ENCODE data around the gene CDC23.

The CDC23 gene

GRCh38 chr5:138246334-138246733 lies 33.2 kb upstream of the CDC23 start:
- no peak overlapping the region for H3K4me3 ChIP-seq (ENCODE audit: control insufficient read depth in 1 of 7, extremely low read depth in 1 of 7, insufficient read depth in 4 of 7, low read depth in 2 of 7, low read length in 6 of 7)

GRCh38 chr5:138245717-138246116 lies 32.6 kb upstream of the CDC23 start:
- POLR2A ChIA-PET: no interaction called here
- CTCF ChIA-PET: interaction anchor here (0.7 to 9.4 kb wide), 3 partner anchors 19 to 30 kb away, joined by 4 to 135 read pairs (median 22); partner anchors contain the start of gene GFRA3
- Histone ChIP-seq H3K9me3 (ENCODE audit: control extremely low read depth in 1 of 5, control insufficient read depth in 4 of 5, insufficient read depth in 2 of 5, low read depth in 1 of 5, low read length in 4 of 5) (no peaks in the 10 kb centered on the region), H3K27ac (ENCODE audit: insufficient read depth in 1 of 2, low read depth in 1 of 2, low read length in 2 of 2, poor library complexity in 1 of 2, severe bottlenecking in 2 of 2) (no peak overlapping the region), H3K36me3 (ENCODE audit: control insufficient read depth in 4 of 4, insufficient read depth in 4 of 4, low read length in 3 of 4) (no peaks in the 10 kb centered on the region), H3K4me1 (ENCODE audit: control extremely low read depth in 1 of 4, control insufficient read depth in 4 of 4, insufficient read depth in 4 of 4, low read length in 3 of 4) (peaks cover 8 to 30% (median 29%) of the 10 kb centered on the region in 4 experiments), H3K4me3 (ENCODE audit: control insufficient read depth in 1 of 7, extremely low read depth in 1 of 7, insufficient read depth in 4 of 7, low read depth in 2 of 7, low read length in 6 of 7) (no peak overlapping the region), H3K27me3 (replicated peaks in 2 of 5; ENCODE audit: control insufficient read depth in 4 of 5, insufficient read depth in 5 of 5, low read length in 4 of 5) (no peaks in the 10 kb centered on the region)
- DNase-seq: no peak
- no CpG with 5 or more reads among the region's 1 CpG for WGBS (ENCODE audit: insufficient coverage)

More at GRCh38 chr5:138246334-138246733, 33.2 kb upstream of the CDC23 start:
- H3K9me3 ChIP-seq (ENCODE audit: control extremely low read depth in 1 of 5, control insufficient read depth in 4 of 5, insufficient read depth in 2 of 5, low read depth in 1 of 5, low read length in 4 of 5): no peaks in the 10 kb centered on the region
- no peak for DNase-seq
- 100% methylated on average over 4 of the region's 4 CpGs for WGBS (ENCODE audit: insufficient coverage)
- no peaks in the 10 kb centered on the region for H3K36me3 ChIP-seq (ENCODE audit: control insufficient read depth in 4 of 4, insufficient read depth in 4 of 4, low read length in 3 of 4)
- peaks cover 3 to 24% (median 23%) of the 10 kb centered on the region in 4 experiments for H3K4me1 ChIP-seq (ENCODE audit: control extremely low read depth in 1 of 4, control insufficient read depth in 4 of 4, insufficient read depth in 4 of 4, low read length in 3 of 4)
- no peaks in the 10 kb centered on the region for H3K27me3 ChIP-seq (replicated peaks in 2 of 5; ENCODE audit: control insufficient read depth in 4 of 5, insufficient read depth in 5 of 5, low read length in 4 of 5)
- no peak overlapping the region for H3K27ac ChIP-seq (ENCODE audit: insufficient read depth in 1 of 2, low read depth in 1 of 2, low read length in 2 of 2, poor library complexity in 1 of 2, severe bottlenecking in 2 of 2)
- ChIA-PET POLR2A (no interaction called here), CTCF (interaction anchor here (0.8 to 9.4 kb wide), 4 partner anchors 13 to 30 kb away, joined by 3 to 135 read pairs (median 14); partner anchors contain the start of gene GFRA3)

GRCh38 chr5:138243794-138244193 lies 30.7 kb upstream of the CDC23 start:
- Histone ChIP-seq H3K4me1 (ENCODE audit: control extremely low read depth in 1 of 4, control insufficient read depth in 4 of 4, insufficient read depth in 4 of 4, low read length in 3 of 4) (peaks cover 15 to 43% (median 42%) of the 10 kb centered on the region in 4 experiments), H3K4me3 (ENCODE audit: control insufficient read depth in 1 of 7, extremely low read depth in 1 of 7, insufficient read depth in 4 of 7, low read depth in 2 of 7, low read length in 6 of 7) (no peak overlapping the region), H3K27me3 (replicated peaks in 2 of 5; ENCODE audit: control insufficient read depth in 4 of 5, insufficient read depth in 5 of 5, low read length in 4 of 5) (no peaks in the 10 kb centered on the region), H3K36me3 (ENCODE audit: control insufficient read depth in 4 of 4, insufficient read depth in 4 of 4, low read length in 3 of 4) (no peaks in the 10 kb centered on the region), H3K9me3 (ENCODE audit: control extremely low read depth in 1 of 5, control insufficient read depth in 4 of 5, insufficient read depth in 2 of 5, low read depth in 1 of 5, low read length in 4 of 5) (no peaks in the 10 kb centered on the region), H3K27ac (ENCODE audit: insufficient read depth in 1 of 2, low read depth in 1 of 2, low read length in 2 of 2, poor library complexity in 1 of 2, severe bottlenecking in 2 of 2) (no peak overlapping the region)
- CTCF ChIA-PET: interaction anchor here (1.3 to 9.4 kb wide), 6 partner anchors 9 to 39 kb away, joined by 3 to 135 read pairs (median 5); partner anchors contain the start of gene GFRA3
- POLR2A ChIA-PET: interaction anchor here (1.4 kb wide), 1 partner anchor 18 kb away, joined by 3 read pairs; no protein-coding TSS in a partner anchor
- DNase-seq: no peak
- 86% methylated on average over 1 of the region's 2 CpGs for WGBS (ENCODE audit: insufficient coverage)

- ChIA-PET CTCF (interaction anchor here (0.5 to 9.4 kb wide), 7 partner anchors 11 to 56 kb away, joined by 3 to 135 read pairs (median 3); partner anchors contain the start of gene GFRA3), POLR2A (interaction anchor here (0.8 to 2.4 kb wide), 2 partner anchors 33 to 64 kb away, joined by 3 to 16 read pairs; partner anchors contain the start of genes BRD8 and GFRA3)
- H3K4me1 ChIP-seq (ENCODE audit: control extremely low read depth in 1 of 4, control insufficient read depth in 4 of 4, insufficient read depth in 4 of 4, low read length in 3 of 4): peaks cover 15 to 45% (median 42%) of the 10 kb centered on the region in 4 experiments
- peak overlapping the region in 1 of 2 experiments; percentile 34 for H3K27ac ChIP-seq (ENCODE audit: insufficient read depth in 1 of 2, low read depth in 1 of 2, low read length in 2 of 2, poor library complexity in 1 of 2, severe bottlenecking in 2 of 2)
- 10% methylated on average over 36 of the region's 67 CpGs for WGBS (ENCODE audit: insufficient coverage)
- H3K27me3 ChIP-seq (replicated peaks in 2 of 5; ENCODE audit: control insufficient read depth in 4 of 5, insufficient read depth in 5 of 5, low read length in 4 of 5): no peaks in the 10 kb centered on the region
- H3K4me3 ChIP-seq (ENCODE audit: control insufficient read depth in 1 of 7, extremely low read depth in 1 of 7, insufficient read depth in 4 of 7, low read depth in 2 of 7, low read length in 6 of 7): peak overlapping the region in 6 of 7 experiments; percentile 1 to 75 (median 60)
- peak; percentile 52 to 81 (median 69) for DNase-seq
- no peaks in the 10 kb centered on the region for H3K36me3 ChIP-seq (ENCODE audit: control insufficient read depth in 4 of 4, insufficient read depth in 4 of 4, low read length in 3 of 4)
- no peaks in the 10 kb centered on the region for H3K9me3 ChIP-seq (ENCODE audit: control extremely low read depth in 1 of 5, control insufficient read depth in 4 of 5, insufficient read depth in 2 of 5, low read depth in 1 of 5, low read length in 4 of 5)
Observed at GRCh38 chr5:138241688-138242571, 28.8 kb upstream of the CDC23 start.

- Histone ChIP-seq H3K27ac (ENCODE audit: insufficient read depth in 1 of 2, low read depth in 1 of 2, low read length in 2 of 2, poor library complexity in 1 of 2, severe bottlenecking in 2 of 2) (no peak overlapping the region), H3K9me3 (ENCODE audit: control extremely low read depth in 1 of 5, control insufficient read depth in 4 of 5, insufficient read depth in 2 of 5, low read depth in 1 of 5, low read length in 4 of 5) (no peaks in the 10 kb centered on the region), H3K36me3 (ENCODE audit: control insufficient read depth in 4 of 4, insufficient read depth in 4 of 4, low read length in 3 of 4) (no peaks in the 10 kb centered on the region), H3K27me3 (replicated peaks in 2 of 5; ENCODE audit: control insufficient read depth in 4 of 5, insufficient read depth in 5 of 5, low read length in 4 of 5) (no peaks in the 10 kb centered on the region), H3K4me1 (ENCODE audit: control extremely low read depth in 1 of 4, control insufficient read depth in 4 of 4, insufficient read depth in 4 of 4, low read length in 3 of 4) (peaks cover 15 to 45% (median 42%) of the 10 kb centered on the region in 4 experiments), H3K4me3 (ENCODE audit: control insufficient read depth in 1 of 7, extremely low read depth in 1 of 7, insufficient read depth in 4 of 7, low read depth in 2 of 7, low read length in 6 of 7) (peak overlapping the region in 5 of 7 experiments; percentile 16 to 75 (median 53))
- ChIA-PET POLR2A (interaction anchor here (1.9 to 2.4 kb wide), 2 partner anchors 17 to 34 kb away, joined by 4 to 16 read pairs; partner anchors contain the start of gene GFRA3), CTCF (interaction anchor here (0.8 to 9.4 kb wide), 9 partner anchors 12 to 302 kb away, joined by 3 to 135 read pairs (median 3); partner anchors contain the start of genes ETF1 and GFRA3)
- DNase-seq: peak; percentile 73 to 91 (median 84)
- no CpG with 5 or more reads among the region's 3 CpGs for WGBS (ENCODE audit: insufficient coverage)
Observed at GRCh38 chr5:138240650-138241385, 27.7 kb upstream of the CDC23 start.

- no peak for DNase-seq
- CTCF ChIA-PET: interaction anchor here (4.7 to 9.4 kb wide), 3 partner anchors 12 to 39 kb away, joined by 37 to 135 read pairs (median 52); partner anchors contain the start of gene GFRA3
- H3K36me3 ChIP-seq (ENCODE audit: control insufficient read depth in 4 of 4, insufficient read depth in 4 of 4, low read length in 3 of 4): no peaks in the 10 kb centered on the region
- no peak overlapping the region for H3K27ac ChIP-seq (ENCODE audit: insufficient read depth in 1 of 2, low read depth in 1 of 2, low read length in 2 of 2, poor library complexity in 1 of 2, severe bottlenecking in 2 of 2)
- H3K9me3 ChIP-seq (ENCODE audit: control extremely low read depth in 1 of 5, control insufficient read depth in 4 of 5, insufficient read depth in 2 of 5, low read depth in 1 of 5, low read length in 4 of 5): no peaks in the 10 kb centered on the region
- POLR2A ChIA-PET: no interaction called here
- no peak overlapping the region for H3K4me3 ChIP-seq (ENCODE audit: control insufficient read depth in 1 of 7, extremely low read depth in 1 of 7, insufficient read depth in 4 of 7, low read depth in 2 of 7, low read length in 6 of 7)
- WGBS (ENCODE audit: insufficient coverage): 100% methylated on average over 1 of the region's 1 CpG
- H3K27me3 ChIP-seq (replicated peaks in 2 of 5; ENCODE audit: control insufficient read depth in 4 of 5, insufficient read depth in 5 of 5, low read length in 4 of 5): no peaks in the 10 kb centered on the region
- H3K4me1 ChIP-seq (ENCODE audit: control extremely low read depth in 1 of 4, control insufficient read depth in 4 of 4, insufficient read depth in 4 of 4, low read length in 3 of 4): peaks cover 12 to 38% (median 35%) of the 10 kb centered on the region in 4 experiments
Observed at GRCh38 chr5:138238034-138238433, 24.9 kb upstream of the CDC23 start.
